ENCODE results near the gene EML1. TPM values are rescaled to one million over a fixed set of nuclear protein-coding genes. Genes with fewer than 3 reads are reported as not detected.

EML1 gene
- total RNA-seq, 1 experiment from 2014 or later, result 2.5 TPM

- H3K27me3 Mint-ChIP-seq (ENCODE audit: unreplicated experiment), result no peaks in the 10 kb centered on the region
- intact Hi-C loops (cut with micrococcal nuclease; ENCODE audit: unreplicated experiment), result no loop called here
- no peak overlapping the region for H3K27ac Mint-ChIP-seq (ENCODE audit: unreplicated experiment)
- no TSS peak for BruUV-seq (replicated peaks)
- H3K36me3 Mint-ChIP-seq (ENCODE audit: insufficient read depth, unreplicated experiment), result no peaks in the 10 kb centered on the region
- CTCF ChIA-PET, result no interaction called here
- H3K4me3 Mint-ChIP-seq (ENCODE audit: low read depth, unreplicated experiment), result no peak overlapping the region
- no peaks in the 10 kb centered on the region for H3K9me3 Mint-ChIP-seq (ENCODE audit: low read depth, unreplicated experiment)
- H3K4me1 Mint-ChIP-seq (ENCODE audit: low read depth, unreplicated experiment), result no peaks in the 10 kb centered on the region
- no peak for TF ChIP-seq CTCF (IDR thresholded peaks at IDR 0.05; ENCODE audit: unreplicated experiment)
- DNase-seq, result no peak
These were observed 28.9 kb upstream of the EML1 start for GRCh38 chr14:99764222-99764706.

DNA sequence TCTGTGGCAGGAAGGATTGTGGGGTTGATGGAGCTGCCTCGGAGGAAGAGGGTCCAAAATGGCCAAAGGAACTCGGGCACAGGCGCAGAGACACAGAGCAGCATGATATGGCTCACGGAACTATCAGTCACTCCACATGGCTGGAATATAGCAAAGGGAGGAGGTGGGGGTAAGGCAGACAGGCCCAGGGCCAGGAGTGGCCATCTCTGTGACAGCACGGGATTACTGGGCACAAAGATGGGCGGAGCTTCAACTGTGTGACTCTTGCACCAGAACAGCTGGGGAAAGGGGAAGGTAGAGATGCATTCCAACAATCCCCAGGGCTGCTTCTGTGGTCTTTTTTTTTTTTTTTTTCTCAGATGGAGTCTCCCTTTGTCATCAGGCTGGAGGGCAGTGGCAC is 24.8 kb upstream of the EML1 start:
- CTCF ChIA-PET, result no interaction called here
- no TSS peak for BruUV-seq (replicated peaks)
- no peak for TF ChIP-seq CTCF (IDR thresholded peaks at IDR 0.05; ENCODE audit: unreplicated experiment)
- no peak for DNase-seq
- intact Hi-C loops (cut with micrococcal nuclease; ENCODE audit: unreplicated experiment), result no loop called here
- Mint-ChIP-seq H3K4me3 (ENCODE audit: low read depth, unreplicated experiment) (no peak overlapping the region), H3K4me1 (ENCODE audit: low read depth, unreplicated experiment) (peaks cover 16% of the 10 kb centered on the region), H3K27ac (ENCODE audit: unreplicated experiment) (no peak overlapping the region), H3K36me3 (ENCODE audit: insufficient read depth, unreplicated experiment) (no peaks in the 10 kb centered on the region), H3K27me3 (ENCODE audit: unreplicated experiment) (no peaks in the 10 kb centered on the region), H3K9me3 (ENCODE audit: low read depth, unreplicated experiment) (no peaks in the 10 kb centered on the region)

GRCh38 chr14:99769123-99769522 is 24.1 kb upstream of the EML1 start:
- no TSS peak for BruUV-seq (replicated peaks)
- intact Hi-C loops (cut with micrococcal nuclease; ENCODE audit: unreplicated experiment), result no loop called here
- H3K9me3 Mint-ChIP-seq (ENCODE audit: low read depth, unreplicated experiment), result no peaks in the 10 kb centered on the region
- H3K36me3 Mint-ChIP-seq (ENCODE audit: insufficient read depth, unreplicated experiment), result no peaks in the 10 kb centered on the region
- TF ChIP-seq CTCF (IDR thresholded peaks at IDR 0.05; ENCODE audit: unreplicated experiment), result no peak
- CTCF ChIA-PET, result no interaction called here
- no peaks in the 10 kb centered on the region for H3K27me3 Mint-ChIP-seq (ENCODE audit: unreplicated experiment)
- DNase-seq, result no peak
- peaks cover 16% of the 10 kb centered on the region for H3K4me1 Mint-ChIP-seq (ENCODE audit: low read depth, unreplicated experiment)
- H3K27ac Mint-ChIP-seq (ENCODE audit: unreplicated experiment), result no peak overlapping the region
- no peak overlapping the region for H3K4me3 Mint-ChIP-seq (ENCODE audit: low read depth, unreplicated experiment)

GRCh38 chr14:99769799-99770198 is 23.4 kb upstream of the EML1 start:
- no peaks in the 10 kb centered on the region for H3K27me3 Mint-ChIP-seq (ENCODE audit: unreplicated experiment)
- H3K4me3 Mint-ChIP-seq (ENCODE audit: low read depth, unreplicated experiment), result no peak overlapping the region
- CTCF ChIA-PET, result no interaction called here
- TF ChIP-seq CTCF (IDR thresholded peaks at IDR 0.05; ENCODE audit: unreplicated experiment), result no peak
- no peak for DNase-seq
- no peaks in the 10 kb centered on the region for H3K9me3 Mint-ChIP-seq (ENCODE audit: low read depth, unreplicated experiment)
- no peaks in the 10 kb centered on the region for H3K36me3 Mint-ChIP-seq (ENCODE audit: insufficient read depth, unreplicated experiment)
- BruUV-seq (replicated peaks), result no TSS peak
- intact Hi-C loops (cut with micrococcal nuclease; ENCODE audit: unreplicated experiment), result no loop called here
- H3K27ac Mint-ChIP-seq (ENCODE audit: unreplicated experiment), result peak overlapping the region; percentile 46
- peaks cover 16% of the 10 kb centered on the region for H3K4me1 Mint-ChIP-seq (ENCODE audit: low read depth, unreplicated experiment)

All from Calu3 (cell line).